Upper lobe of left lung (tissue), 6 donors: Measurements from ENCODE around the gene SLC23A3. TPM values are rescaled to one million over a fixed set of nuclear protein-coding genes. Genes with fewer than 3 reads are reported as not detected.
"Not testable (repeated sequence)": the region's sequence is repeated elsewhere in the genome, so short reads cannot be mapped to it uniquely, and the experiment has no call there.

Experiments used
- ATAC-seq, 2 donors: fragments of 200-7000 bp; cut with Tn5 transposase; one replicate each; pipeline ENCODE4 v1.9.1; 2022; ENCODE audit warnings: mild to moderate bottlenecking in 2 of 2, moderate library complexity in 2 of 2; ENCODE audit not compliant: low FRiP score in 2 of 2
- DNase-seq, 2 donors: peaks; one replicate each; pipeline ENCODE4 v3.0.0-alpha.2; 2019 to 2020
- H3K27ac ChIP-seq, 4 donors: fragments of 200-600 bp; sonication (generic); one replicate each; pipeline ENCODE4 v1.5.1; 2016 to 2019
- H3K27me3 ChIP-seq, 4 donors: fragments of 200-600 bp; sonication (generic); one replicate each; pipeline ENCODE4 v1.5.1; 2017 to 2019
- H3K36me3 ChIP-seq, 4 donors: fragments of 200-600 bp; sonication (generic); one replicate each; pipeline ENCODE4 v1.5.1; 2016 to 2019
- H3K4me1 ChIP-seq, 4 donors: fragments of 200-600 bp; sonication (generic); one replicate each; pipeline ENCODE4 v1.5.1; 2018 to 2019
- H3K4me3 ChIP-seq, 4 donors: fragments of 200-600 bp; sonication (generic); one replicate each; pipeline ENCODE4 v1.5.1; 2017 to 2019; ENCODE audit warnings: mild to moderate bottlenecking in 2 of 4, moderate library complexity in 1 of 4
- H3K9me3 ChIP-seq, 4 donors: fragments of 200-600 bp; sonication (generic); one replicate each; pipeline ENCODE4 v1.5.1; 2018 to 2019
- CTCF ChIP-seq, 6 experiments: fragments of 450-650 bp in 4 of 6; fragments of 200-600 bp in 2 of 6; sonication (generic) in 2 of 6; IDR thresholded peaks; one replicate each; pipeline ENCODE4 v1.5.1; 2016 to 2019; ENCODE audit warnings: antibody characterized with exemption in 6 of 6
- EP300 ChIP-seq, 4 donors: sonication (generic); formaldehyde crosslinking; IDR thresholded peaks; one replicate each; pipeline ENCODE4 v1.5.1; 2017; ENCODE audit warnings: antibody characterized with exemption in 4 of 4, control low read depth in 2 of 4
- POLR2A ChIP-seq, 4 donors: fragments of 450-650 bp; IDR thresholded peaks; one replicate each; pipeline ENCODE4 v1.5.1; 2016 to 2017; ENCODE audit warnings: antibody characterized with exemption in 4 of 4, mild to moderate bottlenecking in 2 of 4
- POLR2AphosphoS5 ChIP-seq, 2 donors: sonication (generic); formaldehyde crosslinking; IDR thresholded peaks; one replicate each; pipeline ENCODE4 v1.5.1; 2017; ENCODE audit warnings: antibody characterized with exemption in 2 of 2
- WGBS, 2 donors: methylation state at CpG; one replicate each; pipeline ENCODE4 v1.1.5; 2017 to 2018; 5-methylcytosine and 5-hydroxymethylcytosine counted together
- total RNA-seq, 6 donors: library from RNA; depleted of rRNA in 4 of 6; stranded (reverse); fragments of >200 nt in 4 of 6; gene quantifications; one replicate each; pipeline versions ENCODE4 v1.1.0 to v1.2.1, GENCODE V29; 2016 to 2021
- donor health status: DM: no; HTN: no; CAD: no; lungs with moderate emphysema.
- donor health status: DM: no; HTN: yes; CAD: no; lungs with severe emphysema.

Gene SLC23A3
- total RNA-seq, 6 donors from 2014 or later, result 0.33 to 6.3 (median 2.6) TPM

GRCh38 chr2:219205981-219206327 lies 36.1 kb upstream of the SLC23A3 start:
- ATAC-seq, result no peak
- 11 to 21% methylated on average over 7 of the region's 7 CpGs for WGBS, 2 donors
- Histone ChIP-seq H3K4me3 (peak overlapping the region in 3 of 4 donors; percentile 73 to 95 (median 80)), H3K9me3 (no peaks in the 10 kb centered on the region), H3K4me1 (peaks cover 17 to 23% (median 20%) of the 10 kb centered on the region in 4 donors), H3K36me3 (peaks cover 0 to 30% (median 18%) of the 10 kb centered on the region in 4 donors), H3K27ac (peak overlapping the region; percentile 91 to 98 (median 96)), H3K27me3 (no peaks in the 10 kb centered on the region)
- no peak for DNase-seq
- TF ChIP-seq CTCF (IDR thresholded peaks at IDR 0.05) (no peak), POLR2A (IDR thresholded peaks at IDR 0.05) (no peak), EP300 (IDR thresholded peaks at IDR 0.05) (no peak), POLR2AphosphoS5 (IDR thresholded peaks at IDR 0.05) (no peak)

GRCh38 chr2:219205165-219205538 lies 35.3 kb upstream of the SLC23A3 start:
- no peaks in the 10 kb centered on the region for H3K27me3 ChIP-seq
- no peak for TF ChIP-seq POLR2AphosphoS5 (IDR thresholded peaks at IDR 0.05)
- no peak for TF ChIP-seq CTCF (IDR thresholded peaks at IDR 0.05)
- no peak for TF ChIP-seq EP300 (IDR thresholded peaks at IDR 0.05)
- H3K36me3 ChIP-seq, result peaks cover 0 to 23% (median 14%) of the 10 kb centered on the region in 4 donors
- DNase-seq (no peak), ATAC-seq (no peak)
- H3K9me3 ChIP-seq, result no peaks in the 10 kb centered on the region
- 84 to 87% methylated on average over 5 of the region's 5 CpGs for WGBS, 2 donors
- peaks cover 17 to 23% (median 20%) of the 10 kb centered on the region in 4 donors for H3K4me1 ChIP-seq
- no peak overlapping the region for H3K27ac ChIP-seq
- no peak overlapping the region for H3K4me3 ChIP-seq

- Histone ChIP-seq H3K4me3 (no peak overlapping the region), H3K36me3 (peaks cover 0 to 17% (median 13%) of the 10 kb centered on the region in 4 donors), H3K4me1 (peaks cover 17 to 23% (median 20%) of the 10 kb centered on the region in 4 donors), H3K27ac (no peak overlapping the region), H3K9me3 (no peaks in the 10 kb centered on the region), H3K27me3 (no peaks in the 10 kb centered on the region)
- ATAC-seq (no peak), DNase-seq (no peak)
- TF ChIP-seq POLR2AphosphoS5 (IDR thresholded peaks at IDR 0.05) (no peak), EP300 (IDR thresholded peaks at IDR 0.05) (no peak), CTCF (IDR thresholded peaks at IDR 0.05) (no peak), POLR2A (IDR thresholded peaks at IDR 0.05) (no peak)
- WGBS, 2 donors, result 93 to 94% methylated on average over 7 of the region's 7 CpGs
These were observed 34.8 kb upstream of the SLC23A3 start for GRCh38 chr2:219204425-219205164.

GRCh38 chr2:219201331-219201730 lies 31.5 kb upstream of the SLC23A3 start:
- WGBS, 2 donors, result 87 to 88% methylated on average over 4 to 17 of the region's 21 CpGs
- H3K4me1 ChIP-seq, H3K27me3 ChIP-seq, H3K9me3 ChIP-seq, H3K36me3 ChIP-seq, H3K4me3 ChIP-seq, H3K27ac ChIP-seq, ATAC-seq: not testable (repeated sequence)
- peak in 1 of 2 donors; percentile 63 for DNase-seq

GRCh38 chr2:219200502-219201326 lies 30.9 kb upstream of the SLC23A3 start:
- H3K9me3 ChIP-seq, DNase-seq, H3K4me3 ChIP-seq, H3K4me1 ChIP-seq, H3K27ac ChIP-seq, ATAC-seq, H3K27me3 ChIP-seq, H3K36me3 ChIP-seq: not testable (repeated sequence)
- 87 to 91% methylated on average over 22 to 26 of the region's 26 CpGs for WGBS, 2 donors
